ENCODE results near the gene MYO16.
"Not testable (repeated sequence)": the region's sequence is repeated elsewhere in the genome, so short reads cannot be mapped to it uniquely, and the experiment has no call there.

Gene MYO16

GRCh38 chr13:108877300-108877699 lies 247.9 kb downstream of the MYO16 start:
- Mint-ChIP-seq H3K36me3 (ENCODE audit: low read depth) (no peaks in the 10 kb centered on the region), H3K4me1 (ENCODE audit: low read depth) (no peaks in the 10 kb centered on the region), H3K27me3 (ENCODE audit: low read depth) (no peaks in the 10 kb centered on the region), H3K9me3 (no peaks in the 10 kb centered on the region), H3K27ac (no peak overlapping the region), H3K4me3 (no peak overlapping the region)
- DNase-seq (ENCODE audit: low spot score) = no peak

- H3K9me3 Mint-ChIP-seq = no peaks in the 10 kb centered on the region
- no peak overlapping the region for H3K27ac Mint-ChIP-seq
- no peaks in the 10 kb centered on the region for H3K4me1 Mint-ChIP-seq (ENCODE audit: low read depth)
- no peak overlapping the region for H3K4me3 Mint-ChIP-seq
- DNase-seq (ENCODE audit: low spot score) = no peak
- H3K36me3 Mint-ChIP-seq (ENCODE audit: low read depth) = no peaks in the 10 kb centered on the region
- H3K27me3 Mint-ChIP-seq (ENCODE audit: low read depth) = no peaks in the 10 kb centered on the region
Measured at GRCh38 chr13:108878732-108879131, 249.3 kb downstream of the MYO16 start.

DNA sequence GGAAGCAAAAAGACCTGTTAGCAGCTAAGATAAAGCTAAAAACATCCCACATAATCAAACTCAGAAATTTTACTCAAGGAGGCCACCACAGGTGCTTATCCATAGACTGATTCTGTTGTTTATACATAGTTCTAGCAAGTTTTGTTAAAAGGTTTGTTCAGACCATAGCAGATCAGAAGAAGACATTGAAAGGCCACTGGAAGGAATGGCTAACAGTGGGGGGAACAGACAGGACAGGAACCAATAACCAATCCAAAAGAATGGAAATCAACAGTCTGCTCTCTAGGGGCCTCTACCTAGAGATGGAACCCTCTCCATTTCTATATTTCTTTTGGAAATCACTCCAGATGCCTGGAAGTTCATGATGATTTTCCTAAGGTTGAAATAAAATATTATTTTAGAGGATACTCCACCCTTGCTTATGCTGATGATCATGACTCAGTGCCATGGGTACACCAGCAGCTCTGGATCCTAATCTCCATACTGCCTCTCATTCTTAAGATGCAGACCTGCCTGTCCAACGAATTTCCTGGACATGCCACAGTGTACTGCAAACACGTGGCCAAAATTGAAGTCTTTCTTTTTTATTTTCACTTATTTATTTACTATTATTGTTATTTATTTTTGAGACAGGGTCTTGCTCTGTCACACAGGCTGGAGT lies 260.0 kb downstream of the MYO16 start:
- no peak overlapping the region for H3K27ac Mint-ChIP-seq

DNA sequence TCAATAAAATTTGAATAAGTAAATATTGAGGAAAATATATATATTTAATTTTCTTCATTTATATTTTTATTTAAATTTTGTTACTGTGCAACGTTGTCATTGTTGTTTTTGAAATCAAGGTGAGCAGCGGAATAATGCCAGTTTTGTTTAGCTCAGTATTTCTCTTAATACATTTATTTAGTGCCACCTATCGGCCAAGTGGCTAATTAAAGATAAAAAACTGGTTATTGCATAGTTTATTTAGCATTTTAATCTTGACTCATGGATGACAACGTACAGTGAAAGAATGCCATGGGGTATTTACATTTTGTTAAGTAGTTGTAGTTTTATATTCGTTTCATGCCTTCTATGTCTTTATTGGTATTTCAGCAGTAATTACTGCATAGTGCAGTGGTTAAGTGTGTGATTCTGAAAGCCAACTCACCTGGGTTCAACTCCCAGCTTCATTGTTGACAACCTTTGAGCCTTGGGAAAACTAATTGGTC lies 265.9 kb downstream of the MYO16 start:
- Mint-ChIP-seq H3K9me3 (no peaks in the 10 kb centered on the region), H3K36me3 (ENCODE audit: low read depth) (no peaks in the 10 kb centered on the region), H3K4me3 (no peak overlapping the region), H3K27me3 (ENCODE audit: low read depth) (peaks cover 4% of the 10 kb centered on the region), H3K4me1 (ENCODE audit: low read depth) (peaks cover 12% of the 10 kb centered on the region), H3K27ac (no peak overlapping the region)
- no peak for DNase-seq (ENCODE audit: low spot score)

More for the DNA sequence above, 260.0 kb downstream of the MYO16 start:
- Mint-ChIP-seq H3K4me3 (no peak overlapping the region), H3K4me1 (ENCODE audit: low read depth) (no peaks in the 10 kb centered on the region), H3K9me3 (no peaks in the 10 kb centered on the region), H3K27me3 (ENCODE audit: low read depth) (peaks cover 4% of the 10 kb centered on the region), H3K36me3 (ENCODE audit: low read depth) (no peaks in the 10 kb centered on the region)
- no peak for DNase-seq (ENCODE audit: low spot score)

DNA sequence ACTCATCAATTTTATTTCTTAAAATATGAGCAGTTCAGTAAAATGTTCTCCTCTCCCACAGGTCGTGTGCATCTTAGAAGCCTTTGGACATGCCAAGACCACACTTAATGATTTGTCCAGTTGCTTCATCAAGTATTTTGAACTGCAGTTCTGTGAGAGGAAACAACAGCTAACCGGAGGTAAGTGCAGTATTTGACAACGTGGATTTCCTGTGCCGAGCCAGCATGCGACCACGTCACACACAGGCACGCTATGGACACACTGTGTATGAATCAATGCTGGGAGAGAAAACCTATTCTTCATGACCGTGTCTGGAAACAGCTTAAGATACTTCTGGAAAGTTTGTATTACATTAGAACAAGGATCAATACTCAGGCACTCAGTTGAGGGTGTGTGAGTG lies 268.5 kb downstream of the MYO16 start:
- Mint-ChIP-seq H3K36me3 (ENCODE audit: low read depth) (no peaks in the 10 kb centered on the region), H3K4me1 (ENCODE audit: low read depth) (peaks cover 12% of the 10 kb centered on the region), H3K9me3 (no peaks in the 10 kb centered on the region), H3K4me3 (peak overlapping the region; percentile 62), H3K27ac (peak overlapping the region; percentile 50), H3K27me3 (ENCODE audit: low read depth) (peaks cover 10% of the 10 kb centered on the region)
- peak; percentile 14 for DNase-seq (ENCODE audit: low spot score)

DNA sequence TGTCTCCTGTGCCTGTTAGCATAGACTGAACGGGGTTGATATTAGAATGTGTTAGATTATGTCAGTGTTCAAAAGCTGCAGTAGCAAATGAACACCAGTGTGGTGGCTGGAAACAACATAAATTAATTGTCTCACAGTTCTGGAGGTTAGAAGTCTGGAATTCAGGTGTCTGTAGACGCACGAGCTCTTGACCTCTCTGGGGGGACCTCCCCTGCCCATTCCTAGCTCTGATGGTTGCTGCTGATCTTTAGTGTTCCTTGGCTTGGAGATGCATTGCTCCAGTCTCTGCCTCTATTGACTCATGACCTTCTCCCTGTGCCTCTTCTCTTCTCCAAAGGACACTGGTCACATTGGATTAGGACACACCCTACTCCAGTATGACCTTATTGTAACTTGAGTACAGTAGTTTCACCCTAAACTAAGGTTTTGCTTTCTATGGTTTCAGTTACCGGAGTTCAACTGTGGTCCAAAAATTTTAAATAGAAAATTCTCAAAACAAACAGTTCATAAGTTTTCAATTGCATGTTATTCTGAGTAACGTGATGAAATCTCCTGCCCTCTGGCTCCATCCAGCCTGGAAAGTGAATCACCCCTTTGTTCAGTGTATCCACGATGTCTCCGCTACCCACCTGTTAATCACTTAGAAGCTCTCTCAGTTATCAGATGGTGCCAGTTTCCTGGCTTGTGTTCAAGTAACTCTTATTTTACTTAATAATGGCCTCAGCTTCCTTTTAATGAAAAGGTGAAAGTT lies 273.2 kb downstream of the MYO16 start:
- Mint-ChIP-seq H3K4me1 (ENCODE audit: low read depth) (peaks cover 6% of the 10 kb centered on the region), H3K27ac (no peak overlapping the region), H3K9me3 (no peaks in the 10 kb centered on the region), H3K4me3 (no peak overlapping the region), H3K27me3 (ENCODE audit: low read depth) (peaks cover 8% of the 10 kb centered on the region), H3K36me3 (ENCODE audit: low read depth) (no peaks in the 10 kb centered on the region)
- DNase-seq (ENCODE audit: low spot score) = no peak

DNA sequence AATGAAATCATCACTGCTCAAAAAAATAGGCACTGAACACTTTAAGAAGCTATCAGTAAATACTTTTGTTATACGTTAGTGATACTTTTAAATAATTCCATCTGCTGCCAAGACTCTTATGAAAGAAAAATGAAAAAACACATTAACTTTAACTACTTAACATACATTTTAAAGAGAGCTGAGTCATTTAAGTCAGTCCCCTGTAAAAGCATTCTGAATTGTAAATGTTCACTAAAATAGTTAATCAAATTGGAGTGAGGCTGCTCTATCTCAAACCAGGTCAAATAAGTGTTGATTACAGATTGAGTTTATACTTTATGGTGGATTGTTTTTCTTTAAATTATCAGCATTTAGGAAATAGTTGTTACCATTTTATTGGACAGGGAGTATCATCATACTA lies 274.2 kb downstream of the MYO16 start:
- Mint-ChIP-seq H3K36me3 (ENCODE audit: low read depth) (no peaks in the 10 kb centered on the region), H3K9me3 (no peaks in the 10 kb centered on the region), H3K4me1 (ENCODE audit: low read depth) (no peaks in the 10 kb centered on the region), H3K27ac (no peak overlapping the region), H3K27me3 (ENCODE audit: low read depth) (peaks cover 8% of the 10 kb centered on the region), H3K4me3 (no peak overlapping the region)
- no peak for DNase-seq (ENCODE audit: low spot score)

GRCh38 chr13:108911807-108912206 lies 282.4 kb downstream of the MYO16 start:
- no peak overlapping the region for H3K4me3 Mint-ChIP-seq
- peaks cover 21% of the 10 kb centered on the region for H3K27me3 Mint-ChIP-seq (ENCODE audit: low read depth)
- H3K4me1 Mint-ChIP-seq (ENCODE audit: low read depth) = peaks cover 15% of the 10 kb centered on the region
- no peak overlapping the region for H3K27ac Mint-ChIP-seq
- no peaks in the 10 kb centered on the region for H3K9me3 Mint-ChIP-seq
- no peak for DNase-seq (ENCODE audit: low spot score)
- H3K36me3 Mint-ChIP-seq (ENCODE audit: low read depth) = no peaks in the 10 kb centered on the region

- not testable (repeated sequence) for H3K9me3 Mint-ChIP-seq; H3K36me3 Mint-ChIP-seq (ENCODE audit: low read depth); H3K4me3 Mint-ChIP-seq; H3K27ac Mint-ChIP-seq; DNase-seq (ENCODE audit: low spot score)
- Mint-ChIP-seq H3K27me3 (ENCODE audit: low read depth) (peaks cover 21% of the 10 kb centered on the region), H3K4me1 (ENCODE audit: low read depth) (peaks cover 15% of the 10 kb centered on the region)
Measured at GRCh38 chr13:108913731-108914130, 284.3 kb downstream of the MYO16 start.

- no peak for DNase-seq (ENCODE audit: low spot score)
- peak overlapping the region; percentile 96 for H3K27ac Mint-ChIP-seq
- H3K36me3 Mint-ChIP-seq (ENCODE audit: low read depth) = no peaks in the 10 kb centered on the region
- no peaks in the 10 kb centered on the region for H3K9me3 Mint-ChIP-seq
- H3K4me1 Mint-ChIP-seq (ENCODE audit: low read depth) = peaks cover 15% of the 10 kb centered on the region
- peak overlapping the region; percentile 82 for H3K4me3 Mint-ChIP-seq
- H3K27me3 Mint-ChIP-seq (ENCODE audit: low read depth) = peaks cover 14% of the 10 kb centered on the region
Measured at GRCh38 chr13:108915095-108915633, 285.8 kb downstream of the MYO16 start.

- H3K4me1 Mint-ChIP-seq (ENCODE audit: low read depth) = peaks cover 15% of the 10 kb centered on the region
- no peaks in the 10 kb centered on the region for H3K36me3 Mint-ChIP-seq (ENCODE audit: low read depth)
- H3K27me3 Mint-ChIP-seq (ENCODE audit: low read depth) = peaks cover 8% of the 10 kb centered on the region
- no peaks in the 10 kb centered on the region for H3K9me3 Mint-ChIP-seq
- peak; percentile 87 for DNase-seq (ENCODE audit: low spot score)
- peak overlapping the region; percentile 82 for H3K4me3 Mint-ChIP-seq
- peak overlapping the region; percentile 96 for H3K27ac Mint-ChIP-seq
Measured at GRCh38 chr13:108915634-108916512, 286.5 kb downstream of the MYO16 start.

GRCh38 chr13:108917581-108917980 lies 288.2 kb downstream of the MYO16 start:
- H3K27me3 Mint-ChIP-seq (ENCODE audit: low read depth) = peaks cover 3% of the 10 kb centered on the region
- H3K4me3 Mint-ChIP-seq = no peak overlapping the region
- no peak overlapping the region for H3K27ac Mint-ChIP-seq
- H3K4me1 Mint-ChIP-seq (ENCODE audit: low read depth) = peaks cover 15% of the 10 kb centered on the region
- H3K36me3 Mint-ChIP-seq (ENCODE audit: low read depth) = no peaks in the 10 kb centered on the region
- H3K9me3 Mint-ChIP-seq = no peaks in the 10 kb centered on the region
- DNase-seq (ENCODE audit: low spot score) = no peak

GRCh38 chr13:108919036-108919907 lies 289.9 kb downstream of the MYO16 start:
- Mint-ChIP-seq H3K4me3 (no peak overlapping the region), H3K9me3 (no peaks in the 10 kb centered on the region), H3K36me3 (ENCODE audit: low read depth) (no peaks in the 10 kb centered on the region), H3K4me1 (ENCODE audit: low read depth) (peaks cover 15% of the 10 kb centered on the region), H3K27ac (no peak overlapping the region), H3K27me3 (ENCODE audit: low read depth) (no peaks in the 10 kb centered on the region)
- DNase-seq (ENCODE audit: low spot score) = no peak

Measured in T-helper 2 cell treated with Interferon-gamma antibody and Interleukin-4, amounts not matched to agents 5 μg/mL and 100 μg/mL, for 36 hours (primary cell).